Activated T-cell treated with anti-CD3 and anti-CD28 coated beads for 4 hours (primary cell): Measurements from ENCODE around the gene CFI.

ENCODE experiments used
- DNase-seq: peaks from one replicate; pipeline ENCODE4 v3.0.0-alpha.2; 2020

The CFI gene

GRCh38 chr4:109801895-109802319, at the start of gene CFI:
CFI (minus strand) TSS chr4:109801999; CDS start chr4:109801971, 28 bp downstream.
- no peak for DNase-seq

GRCh38 chr4:109850601-109851000, 48.8 kb upstream of the CFI start:
- DNase-seq, result no peak

DNA sequence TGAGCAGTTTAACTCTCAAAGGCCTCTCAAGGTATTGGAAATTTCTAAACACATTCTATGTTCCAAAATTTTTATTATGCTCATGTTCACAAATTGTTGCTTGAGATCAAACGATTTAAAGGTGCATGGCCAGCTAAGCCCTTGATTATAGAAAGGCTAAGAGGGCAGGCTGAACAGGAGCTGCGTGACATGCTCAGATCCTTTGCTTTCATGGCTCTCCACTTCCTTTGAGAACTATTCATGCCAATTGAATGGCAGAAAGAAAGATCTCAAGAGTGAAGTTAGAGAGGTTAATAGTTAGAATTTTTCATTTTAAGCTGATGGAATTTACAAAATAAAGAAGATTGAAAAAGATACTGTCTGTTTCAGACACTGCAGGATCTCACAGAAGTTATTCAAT, 46.7 kb upstream of the CFI start:
- DNase-seq, result no peak

- no peak for DNase-seq
Measured at GRCh38 chr4:109847896-109848442, 46.2 kb upstream of the CFI start, which contains the start of gene LRIT3. LRIT3 (plus strand) TSS chr4:109848107; CDS start chr4:109848202, 95 bp downstream.

- DNase-seq, result no peak
Measured at GRCh38 chr4:109846395-109847098, 44.7 kb upstream of the CFI start.

GRCh38 chr4:109836985-109837384, 35.2 kb upstream of the CFI start:
- DNase-seq, result no peak

DNA sequence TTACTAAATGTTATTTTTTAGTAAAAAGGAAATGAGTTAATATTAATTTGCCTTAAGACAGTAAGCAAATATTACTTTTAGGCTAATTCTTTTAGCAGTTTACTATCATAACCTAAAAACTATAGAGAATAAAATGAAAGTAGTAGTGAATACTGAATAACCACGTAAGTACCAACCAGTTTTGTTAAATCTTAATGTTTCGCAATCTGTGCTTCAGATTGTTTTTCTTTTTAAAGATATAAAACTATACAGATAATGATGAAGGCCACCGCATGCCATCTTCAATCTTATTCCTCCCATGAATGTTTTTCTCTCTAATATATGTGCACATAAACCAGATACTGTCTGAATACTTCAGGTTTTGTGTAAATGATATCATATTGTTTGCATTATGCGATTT, 32.0 kb upstream of the CFI start:
- DNase-seq, result no peak

DNA sequence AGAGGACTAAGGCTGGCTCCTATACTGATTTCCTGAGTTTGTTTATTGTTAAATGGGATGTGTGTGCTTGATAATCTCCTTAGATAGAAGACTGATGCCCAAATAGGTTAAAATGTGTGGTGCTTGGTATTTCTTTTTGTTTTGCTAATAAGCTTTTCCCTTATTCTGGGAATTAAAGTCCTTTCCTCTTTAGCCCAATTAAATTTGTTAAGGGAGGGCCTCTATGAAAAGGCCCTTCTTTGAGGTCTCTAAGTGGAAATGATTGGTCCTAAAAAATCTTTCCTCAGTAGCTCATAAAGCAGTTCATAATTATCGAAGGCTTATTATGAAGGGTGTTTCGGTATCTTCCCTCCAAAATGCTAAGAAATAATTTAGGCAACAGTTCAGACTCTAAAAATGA, 25.9 kb upstream of the CFI start, which contains the start of gene RRH:
Gene RRH, plus strand, starts transcription at position 301 of the 400 bp plus-strand sequence. Its CDS starts 56 bp downstream, at position 357.
- no peak for DNase-seq

DNA sequence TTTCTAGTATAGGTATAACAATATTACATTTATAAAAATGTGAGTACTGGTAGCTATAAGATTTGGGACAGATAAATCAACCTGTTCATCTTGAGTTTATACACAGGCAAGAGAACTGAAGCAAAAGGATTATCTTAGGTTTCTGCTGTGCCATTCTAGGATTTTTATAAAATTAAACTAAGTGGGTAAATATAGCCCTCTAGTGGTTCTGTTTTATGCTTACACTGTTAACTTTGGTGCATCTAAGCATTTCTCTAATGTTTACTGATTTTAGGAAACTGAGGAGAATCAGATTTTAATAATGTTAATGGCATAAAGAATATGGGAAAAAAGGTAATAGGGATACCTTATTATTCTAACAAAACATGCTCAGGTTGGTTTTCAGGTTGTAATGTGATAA, 24.9 kb upstream of the CFI start:
- no peak for DNase-seq

DNA sequence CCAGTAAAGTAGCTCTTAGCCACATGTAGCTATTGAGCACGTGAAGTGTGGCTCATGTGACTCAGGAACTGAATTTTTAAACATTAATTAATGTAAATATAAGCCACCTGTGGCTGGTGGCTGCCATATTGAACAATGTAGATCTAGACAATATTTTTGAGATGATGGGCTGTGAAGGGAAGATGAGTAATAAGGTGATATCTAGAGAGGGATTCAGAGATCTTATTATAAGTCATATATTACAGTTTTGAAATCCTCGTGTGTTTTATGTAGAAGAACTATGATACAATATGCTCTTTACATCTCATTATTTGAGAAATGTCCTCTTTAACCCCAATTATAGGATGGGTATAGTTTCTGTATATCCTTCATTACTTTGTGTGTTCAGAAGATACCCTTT, 19.4 kb upstream of the CFI start:
- DNase-seq, result no peak

GRCh38 chr4:109820563-109820962, 18.8 kb upstream of the CFI start:
- no peak for DNase-seq

DNA sequence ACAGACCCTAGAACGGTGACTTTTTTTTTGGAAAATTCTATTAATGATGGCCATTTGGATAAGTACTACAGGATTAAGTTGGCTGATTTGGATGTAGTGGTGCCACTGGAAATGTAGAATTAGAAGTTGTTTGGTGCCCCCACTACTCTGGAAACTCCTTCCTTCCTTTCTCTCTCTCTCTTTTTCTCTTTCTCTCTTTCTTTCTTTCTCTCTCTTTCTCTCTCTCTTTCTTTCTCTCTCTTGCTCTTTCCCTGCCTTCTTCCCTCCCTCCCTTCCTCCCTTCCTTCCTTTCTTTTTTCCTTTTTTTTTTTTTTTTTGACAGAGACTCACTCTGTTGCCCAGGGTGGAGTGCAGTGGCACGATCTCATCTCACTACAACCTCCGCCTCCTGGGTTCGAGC, 16.5 kb upstream of the CFI start:
- no peak for DNase-seq

GRCh38 chr4:109816894-109817293, 15.1 kb upstream of the CFI start:
- DNase-seq, result no peak

DNA sequence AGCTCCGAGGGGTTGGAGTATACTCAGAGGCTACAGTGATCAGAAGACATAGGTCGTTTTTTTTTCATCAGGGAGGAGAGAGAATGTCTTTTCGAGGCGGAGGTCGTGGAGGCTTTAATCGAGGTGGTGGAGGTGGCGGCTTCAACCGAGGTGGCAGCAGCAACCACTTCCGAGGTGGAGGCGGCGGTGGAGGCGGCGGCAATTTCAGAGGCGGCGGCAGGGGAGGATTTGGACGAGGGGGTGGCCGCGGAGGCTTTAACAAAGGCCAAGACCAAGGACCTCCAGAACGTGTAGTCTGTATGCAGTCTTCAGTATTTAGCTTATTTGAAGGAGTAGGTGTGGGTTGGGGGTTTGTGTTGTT, 14.3 kb upstream of the CFI start:
- peak; percentile 39 for DNase-seq

GRCh38 chr4:109815151-109816081, 13.6 kb upstream of the CFI start, which contains the start of gene GAR1:
GAR1 (plus strand) TSS chr4:109815762; CDS start chr4:109816165, 403 bp downstream.
- DNase-seq, result peak; percentile 80

DNA sequence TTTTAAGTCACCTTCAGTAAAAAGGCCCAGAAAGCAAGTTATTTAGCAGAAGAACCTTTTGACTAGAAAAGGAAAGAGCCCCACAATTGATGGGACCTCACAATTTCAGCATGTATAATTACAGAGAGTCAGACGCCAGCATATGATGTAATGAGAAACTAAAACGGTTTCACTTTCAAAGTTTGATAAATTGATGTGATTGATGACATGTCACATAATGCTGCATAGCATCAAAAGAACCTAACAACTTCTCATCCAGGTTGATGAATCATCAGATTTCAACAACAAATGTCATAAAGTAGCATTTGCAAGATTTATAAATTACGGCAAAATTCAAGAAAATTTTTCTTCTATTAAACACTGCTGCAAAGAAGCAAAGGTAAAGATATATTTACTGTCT, 9.9 kb upstream of the CFI start:
- no peak for DNase-seq

GRCh38 chr4:109810552-109811387, 9.0 kb upstream of the CFI start:
- no peak for DNase-seq

DNA sequence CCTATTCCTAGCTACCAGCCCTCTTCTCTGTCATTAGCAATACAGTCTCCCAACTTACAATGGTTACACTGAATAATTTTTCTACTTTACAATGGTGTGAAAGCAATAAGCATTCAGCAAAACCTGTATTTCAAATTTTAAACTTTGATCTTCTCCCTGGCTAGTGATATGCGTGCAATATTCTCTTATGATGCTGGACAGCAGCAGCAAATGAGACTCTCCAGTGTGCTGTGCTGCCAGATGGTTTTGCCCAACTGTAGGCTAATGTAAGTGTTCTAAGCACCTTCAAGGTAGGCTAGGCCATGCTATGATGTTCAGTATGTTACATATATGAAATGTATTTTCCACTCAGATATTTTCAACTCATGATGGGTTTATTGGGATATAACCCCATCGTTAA, 7.9 kb upstream of the CFI start:
- DNase-seq, result no peak

DNA sequence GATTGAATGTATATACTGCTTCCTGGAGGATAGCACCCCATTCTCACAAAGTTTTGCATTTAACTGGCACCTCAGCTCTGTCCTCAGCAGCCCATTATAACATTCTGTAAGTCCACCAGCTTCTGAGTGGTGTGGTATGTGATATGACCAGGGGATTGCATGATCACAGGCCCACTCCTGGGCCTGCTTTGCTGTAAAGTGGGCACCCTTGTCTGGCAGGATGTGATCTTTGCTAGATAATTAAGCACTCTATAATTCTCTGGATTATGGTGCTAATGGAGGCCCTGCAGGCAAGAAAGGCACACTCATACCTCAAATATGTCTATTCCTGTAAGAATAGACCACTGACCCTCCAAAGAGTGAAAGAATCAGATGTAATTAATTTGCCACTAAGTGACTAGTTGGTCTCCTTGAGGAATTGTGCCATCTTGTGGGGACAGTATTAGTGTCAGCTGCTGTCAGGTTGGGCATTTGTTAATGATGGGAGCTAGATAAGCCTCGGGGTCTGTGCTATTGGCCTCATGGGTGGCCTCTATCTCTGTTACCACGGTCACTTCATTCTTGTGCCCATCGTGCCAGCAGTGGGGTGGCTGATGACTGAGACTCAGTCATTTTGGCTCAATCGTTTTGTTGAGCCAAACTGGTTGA, 2.2 kb upstream of the CFI start:
- no peak for DNase-seq

- no peak for DNase-seq
Measured at GRCh38 chr4:109801099-109801789, 555 bp downstream of the CFI start.

- no peak for DNase-seq
Measured at GRCh38 chr4:109798866-109799265, 2.9 kb downstream of the CFI start.
